ENCODE results near the gene RRAGC.

DNA sequence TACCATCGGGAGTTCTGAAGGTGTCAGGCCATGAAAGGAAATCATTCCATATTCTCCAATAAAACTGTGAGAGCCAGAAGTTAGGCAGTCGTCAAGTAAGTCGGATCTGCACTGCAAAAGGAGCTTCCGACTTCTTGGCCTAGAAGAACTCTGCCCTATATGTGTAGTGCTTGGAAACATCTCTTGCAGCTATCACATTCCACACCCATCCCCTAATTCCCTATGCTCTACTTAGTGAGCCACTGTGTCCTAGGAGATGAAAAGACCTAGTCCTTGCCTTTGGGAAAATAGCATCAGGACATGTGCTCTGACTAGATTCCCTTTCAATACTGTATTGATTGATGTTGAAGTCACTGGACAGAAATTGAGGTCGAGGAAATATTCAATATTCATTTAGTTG is 30.0 kb upstream of the RRAGC start:
- TF ChIP-seq EZH2phosphoT487 (IDR thresholded peaks at IDR 0.05; ENCODE audit: low read depth) = no peak
- TF ChIP-seq, protein P1, sequence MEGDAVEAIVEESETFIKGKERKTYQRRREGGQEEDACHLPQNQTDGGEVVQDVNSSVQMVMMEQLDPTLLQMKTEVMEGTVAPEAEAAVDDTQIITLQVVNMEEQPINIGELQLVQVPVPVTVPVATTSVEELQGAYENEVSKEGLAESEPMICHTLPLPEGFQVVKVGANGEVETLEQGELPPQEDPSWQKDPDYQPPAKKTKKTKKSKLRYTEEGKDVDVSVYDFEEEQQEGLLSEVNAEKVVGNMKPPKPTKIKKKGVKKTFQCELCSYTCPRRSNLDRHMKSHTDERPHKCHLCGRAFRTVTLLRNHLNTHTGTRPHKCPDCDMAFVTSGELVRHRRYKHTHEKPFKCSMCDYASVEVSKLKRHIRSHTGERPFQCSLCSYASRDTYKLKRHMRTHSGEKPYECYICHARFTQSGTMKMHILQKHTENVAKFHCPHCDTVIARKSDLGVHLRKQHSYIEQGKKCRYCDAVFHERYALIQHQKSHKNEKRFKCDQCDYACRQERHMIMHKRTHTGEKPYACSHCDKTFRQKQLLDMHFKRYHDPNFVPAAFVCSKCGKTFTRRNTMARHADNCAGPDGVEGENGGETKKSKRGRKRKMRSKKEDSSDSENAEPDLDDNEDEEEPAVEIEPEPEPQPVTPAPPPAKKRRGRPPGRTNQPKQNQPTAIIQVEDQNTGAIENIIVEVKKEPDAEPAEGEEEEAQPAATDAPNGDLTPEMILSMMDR (IDR thresholded peaks at IDR 0.05; ENCODE audit: low read depth, low read length) = no peak

All from OCI-LY3 (cell line).